ENCODE data around the gene GPR37L1.

DNA sequence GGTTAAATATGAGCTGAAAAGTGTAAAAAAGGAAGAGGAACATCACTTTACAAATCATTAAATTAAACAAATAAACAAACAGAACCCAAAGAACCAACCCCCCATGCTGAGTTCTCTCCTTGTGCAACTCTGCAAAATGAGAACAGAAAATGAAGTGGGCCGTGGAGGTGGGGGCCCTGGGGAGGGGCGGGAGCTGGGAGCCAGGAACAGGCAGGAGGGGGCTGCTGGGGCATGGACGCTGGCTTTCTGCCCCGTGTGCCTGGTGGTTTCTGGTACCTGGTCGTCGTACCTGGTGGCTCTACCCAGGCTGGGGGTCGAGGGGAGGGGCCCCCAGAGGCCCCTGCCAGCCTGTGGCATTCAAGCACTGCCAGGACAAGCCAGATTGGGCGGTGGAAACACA lies 10.8 kb downstream of the GPR37L1 start:
- TF ChIP-seq, protein P1, sequence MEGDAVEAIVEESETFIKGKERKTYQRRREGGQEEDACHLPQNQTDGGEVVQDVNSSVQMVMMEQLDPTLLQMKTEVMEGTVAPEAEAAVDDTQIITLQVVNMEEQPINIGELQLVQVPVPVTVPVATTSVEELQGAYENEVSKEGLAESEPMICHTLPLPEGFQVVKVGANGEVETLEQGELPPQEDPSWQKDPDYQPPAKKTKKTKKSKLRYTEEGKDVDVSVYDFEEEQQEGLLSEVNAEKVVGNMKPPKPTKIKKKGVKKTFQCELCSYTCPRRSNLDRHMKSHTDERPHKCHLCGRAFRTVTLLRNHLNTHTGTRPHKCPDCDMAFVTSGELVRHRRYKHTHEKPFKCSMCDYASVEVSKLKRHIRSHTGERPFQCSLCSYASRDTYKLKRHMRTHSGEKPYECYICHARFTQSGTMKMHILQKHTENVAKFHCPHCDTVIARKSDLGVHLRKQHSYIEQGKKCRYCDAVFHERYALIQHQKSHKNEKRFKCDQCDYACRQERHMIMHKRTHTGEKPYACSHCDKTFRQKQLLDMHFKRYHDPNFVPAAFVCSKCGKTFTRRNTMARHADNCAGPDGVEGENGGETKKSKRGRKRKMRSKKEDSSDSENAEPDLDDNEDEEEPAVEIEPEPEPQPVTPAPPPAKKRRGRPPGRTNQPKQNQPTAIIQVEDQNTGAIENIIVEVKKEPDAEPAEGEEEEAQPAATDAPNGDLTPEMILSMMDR (IDR thresholded peaks at IDR 0.05), result no peak
- no peak for TF ChIP-seq ZFX (IDR thresholded peaks at IDR 0.05; ENCODE audit: borderline replicate concordance)

Measured in 22Rv1 (cell line).